HG03095 (cell line): ENCODE results near the gene MGAT5.

Experiments used
- ATAC-seq: cut with Tn5 transposase; IDR thresholded peaks from one replicate; pipeline ENCODE4 v1.9.1; 2021; ENCODE audit warnings: moderate library complexity; ENCODE audit not compliant: unreplicated experiment

The MGAT5 gene

DNA sequence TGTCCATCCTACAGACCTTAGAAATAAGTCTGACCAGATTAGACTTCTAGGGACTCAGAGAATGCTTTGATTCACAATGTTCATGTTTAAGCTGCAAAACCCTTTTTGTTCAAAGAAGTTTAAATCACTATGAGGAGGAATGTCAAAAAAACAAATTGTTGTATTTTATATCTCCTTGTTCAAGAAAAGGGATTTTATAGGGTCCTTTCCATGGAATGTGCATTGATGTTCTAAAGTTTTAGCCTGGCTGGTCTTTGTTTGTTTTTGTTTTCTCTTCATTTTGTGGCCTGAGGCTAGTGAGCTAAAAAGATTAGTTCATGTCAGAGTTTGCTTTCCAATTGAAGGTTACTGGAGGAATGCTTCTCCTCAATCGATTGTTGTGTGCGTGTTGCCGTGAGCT, 77.2 kb downstream of the MGAT5 start:
- no peak for ATAC-seq

DNA sequence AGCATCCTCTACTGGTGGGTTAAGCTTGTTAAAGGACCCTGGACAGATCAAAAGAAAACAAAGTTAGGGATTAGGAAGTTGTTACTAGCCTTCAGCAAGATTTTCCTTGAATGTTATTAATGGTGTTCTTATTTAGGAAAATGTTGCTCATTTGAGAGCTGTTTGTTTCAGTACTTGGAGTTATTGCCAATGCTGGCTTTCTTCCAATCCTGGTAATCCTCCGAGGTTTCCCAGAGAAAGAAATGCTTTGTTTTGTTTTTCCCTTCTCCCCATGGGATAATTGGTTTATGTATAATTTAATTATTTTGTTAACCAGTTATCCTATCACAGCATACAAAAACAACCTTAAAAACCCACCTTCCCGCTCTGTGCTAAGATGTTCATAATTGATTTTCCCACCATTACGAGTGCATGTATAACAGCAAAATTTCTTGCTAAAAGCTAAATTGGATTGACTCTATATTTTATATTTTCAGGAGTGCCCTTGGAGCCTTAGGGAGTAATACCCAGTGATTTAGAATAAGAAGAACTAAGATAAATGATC, 79.8 kb downstream of the MGAT5 start:
- no peak for ATAC-seq

DNA sequence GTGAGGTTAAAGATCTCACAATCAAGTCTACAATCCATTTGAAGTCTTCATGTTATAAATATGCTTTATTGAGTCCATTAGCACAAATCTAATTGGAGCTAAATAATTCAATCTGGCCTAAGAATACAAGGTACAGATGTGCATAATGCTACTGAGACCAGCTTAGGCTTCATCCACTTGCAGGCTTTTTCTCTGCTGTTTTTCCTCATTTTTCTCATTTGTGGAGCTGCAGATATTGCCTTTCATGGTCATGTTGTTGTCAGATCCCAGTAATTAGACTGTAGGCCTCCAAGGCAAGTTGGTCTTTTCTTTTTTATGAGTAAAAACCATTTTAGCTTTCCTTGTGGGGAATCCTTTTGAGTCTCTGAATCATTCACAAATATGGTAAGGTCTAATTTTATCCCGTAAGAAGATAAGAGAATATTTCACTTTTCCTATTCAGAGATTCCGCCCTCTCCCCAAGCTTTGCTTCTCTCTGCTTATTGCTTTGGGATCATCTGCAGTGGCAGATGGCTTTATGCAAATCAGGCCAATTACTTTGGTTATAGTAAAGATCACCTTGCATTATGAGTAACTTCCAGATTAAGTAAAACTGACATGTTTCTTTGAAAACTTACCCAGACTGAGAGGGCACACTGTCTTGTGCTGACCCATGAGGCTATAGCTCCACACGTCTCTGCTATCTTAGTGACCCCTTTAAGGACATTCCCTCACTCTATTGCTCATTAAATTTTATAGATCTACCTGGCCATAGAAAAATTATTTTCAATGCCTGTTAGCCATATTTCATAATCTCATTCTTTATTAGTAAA, 80.9 kb downstream of the MGAT5 start:
- ATAC-seq, result no peak

DNA sequence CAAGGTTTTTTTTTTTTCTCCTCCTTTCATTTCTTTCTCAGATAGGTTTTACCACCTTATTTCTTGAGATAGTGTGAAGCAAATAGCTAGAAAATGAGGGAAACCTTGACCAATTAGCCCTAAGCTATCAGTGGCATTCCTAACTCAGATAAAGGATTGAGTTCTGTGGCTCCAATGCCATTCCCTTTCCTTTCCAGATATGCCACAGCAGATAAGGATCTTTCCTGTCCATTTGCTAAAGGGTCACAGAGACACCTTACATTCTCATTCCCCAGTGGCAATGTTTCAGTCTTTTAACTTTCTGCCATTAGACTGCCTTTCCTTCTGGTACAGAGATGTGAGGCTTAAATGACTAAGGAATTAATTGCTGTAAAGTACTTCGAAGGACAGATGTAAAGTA, 81.7 kb downstream of the MGAT5 start:
- ATAC-seq, result no peak

DNA sequence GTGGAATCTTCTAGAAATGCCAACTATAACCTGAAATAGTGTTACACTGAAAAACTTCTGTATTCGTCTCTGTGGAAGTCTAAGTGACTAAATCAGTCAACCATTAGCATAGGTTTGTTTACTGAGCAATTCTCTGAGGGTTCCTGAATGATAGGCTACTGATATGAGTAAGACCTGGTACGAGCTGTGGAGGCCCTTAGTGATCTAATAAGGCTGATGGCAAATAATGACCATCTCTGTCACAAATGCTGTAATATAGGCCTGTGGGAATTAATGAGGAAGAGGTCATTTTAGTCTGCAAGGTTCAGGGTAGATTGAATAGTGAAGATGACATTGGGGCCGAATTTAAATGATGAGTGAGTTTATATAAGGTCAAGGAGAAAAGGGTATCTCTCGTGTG, 82.5 kb downstream of the MGAT5 start:
- ATAC-seq, result peak; percentile 94

DNA sequence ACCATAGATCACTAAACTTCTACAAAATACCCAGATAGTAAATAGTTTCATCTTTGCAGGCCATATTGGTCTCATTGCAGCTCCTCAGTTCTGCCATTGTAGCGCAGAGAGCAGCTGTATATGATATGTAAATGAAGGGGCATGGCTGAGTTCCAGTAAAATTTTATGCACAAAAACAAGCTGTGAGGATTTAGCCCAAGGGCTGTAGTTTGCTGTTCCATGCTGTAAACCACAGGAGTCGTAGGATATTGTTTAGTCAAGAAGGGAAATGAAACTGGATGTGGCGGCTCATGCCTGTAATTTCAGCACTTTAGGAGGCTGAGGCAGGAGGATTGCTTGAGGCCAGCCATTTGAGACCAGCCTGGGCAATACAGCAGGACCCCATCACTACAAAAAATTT, 83.0 kb downstream of the MGAT5 start:
- no peak for ATAC-seq

DNA sequence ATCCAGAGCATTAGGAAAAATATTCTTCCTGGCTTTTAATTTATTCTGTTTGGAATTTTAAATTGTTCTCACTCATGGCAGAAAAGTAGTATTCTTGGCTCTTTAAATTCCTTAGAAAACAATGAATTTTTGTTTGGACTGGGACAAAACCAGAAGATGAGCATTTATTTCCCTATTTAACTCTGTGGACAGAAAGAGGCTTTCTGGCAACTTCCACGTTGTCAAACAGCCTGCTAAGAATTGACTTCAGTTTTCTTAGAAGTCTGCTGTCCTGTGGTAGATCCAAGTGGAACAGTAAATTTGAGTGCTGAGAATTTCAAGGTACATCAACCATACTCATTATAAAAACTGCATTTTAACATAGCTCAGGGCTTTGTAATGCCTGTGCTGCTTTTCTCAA, 83.8 kb downstream of the MGAT5 start:
- ATAC-seq, result no peak

DNA sequence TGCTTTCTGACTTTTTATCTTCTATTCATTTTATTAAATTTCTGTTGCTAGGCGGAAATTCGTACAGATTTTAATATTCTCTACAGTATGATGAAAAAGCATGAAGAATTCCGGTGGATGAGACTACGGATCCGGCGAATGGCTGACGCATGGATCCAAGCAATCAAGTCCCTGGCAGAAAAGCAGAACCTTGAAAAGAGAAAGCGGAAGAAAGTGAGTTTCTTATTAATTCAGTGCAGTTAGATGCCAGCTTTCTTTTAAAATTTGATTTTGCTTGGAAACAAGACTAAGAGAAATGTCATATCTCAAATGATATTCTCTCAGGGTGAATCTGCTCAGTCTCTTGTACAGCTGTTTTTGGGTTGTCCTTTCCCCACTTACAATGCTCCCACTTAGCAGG, 84.3 kb downstream of the MGAT5 start:
- ATAC-seq, result no peak

DNA sequence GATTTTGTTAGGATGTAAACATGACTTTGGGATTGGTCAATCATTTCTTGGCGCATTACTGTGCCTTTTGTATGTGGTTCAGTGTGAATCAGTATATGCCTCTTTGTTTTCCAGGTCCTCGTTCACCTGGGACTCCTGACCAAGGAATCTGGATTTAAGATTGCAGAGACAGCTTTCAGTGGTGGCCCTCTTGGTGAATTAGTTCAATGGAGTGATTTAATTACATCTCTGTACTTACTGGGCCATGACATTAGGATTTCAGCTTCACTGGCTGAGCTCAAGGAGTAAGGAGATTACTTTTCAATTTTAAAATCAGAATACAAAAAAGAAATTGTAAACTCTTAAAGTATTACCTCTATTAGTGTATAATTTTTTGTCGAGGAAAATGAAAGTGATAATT, 87.6 kb downstream of the MGAT5 start:
- ATAC-seq, result no peak

DNA sequence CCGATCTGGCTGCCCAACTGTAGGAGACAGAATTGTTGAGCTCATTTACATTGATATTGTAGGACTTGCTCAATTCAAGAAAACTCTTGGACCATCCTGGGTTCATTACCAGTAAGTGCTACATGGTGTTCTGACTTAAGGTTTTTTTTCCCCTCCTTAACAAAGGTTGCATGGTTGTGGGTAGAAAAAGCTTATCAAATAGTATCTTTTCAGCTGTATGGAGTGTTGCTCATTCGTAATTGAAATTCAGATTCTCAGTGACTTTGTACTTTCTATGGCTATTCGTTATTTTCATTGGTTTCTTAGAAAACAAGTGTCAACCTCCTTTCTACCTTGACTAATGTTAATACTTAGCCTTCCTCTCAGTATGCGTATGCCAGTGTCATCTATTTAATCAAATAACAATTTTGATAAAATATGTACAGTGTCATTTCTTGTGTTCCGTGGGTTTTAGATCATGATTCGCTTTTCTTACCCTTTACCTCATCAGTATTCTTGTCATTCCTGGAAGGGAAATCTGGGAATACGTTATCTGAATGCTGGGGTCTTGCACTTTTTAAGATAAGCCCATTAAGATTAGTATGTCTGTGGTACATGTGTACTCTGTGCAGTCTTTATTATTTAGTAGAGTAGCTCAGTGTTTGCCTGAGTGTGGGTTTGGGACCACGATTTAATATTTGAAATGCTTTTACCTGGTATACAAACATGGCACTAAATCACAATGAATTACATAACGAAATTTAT, 91.3 kb downstream of the MGAT5 start:
- no peak for ATAC-seq

DNA sequence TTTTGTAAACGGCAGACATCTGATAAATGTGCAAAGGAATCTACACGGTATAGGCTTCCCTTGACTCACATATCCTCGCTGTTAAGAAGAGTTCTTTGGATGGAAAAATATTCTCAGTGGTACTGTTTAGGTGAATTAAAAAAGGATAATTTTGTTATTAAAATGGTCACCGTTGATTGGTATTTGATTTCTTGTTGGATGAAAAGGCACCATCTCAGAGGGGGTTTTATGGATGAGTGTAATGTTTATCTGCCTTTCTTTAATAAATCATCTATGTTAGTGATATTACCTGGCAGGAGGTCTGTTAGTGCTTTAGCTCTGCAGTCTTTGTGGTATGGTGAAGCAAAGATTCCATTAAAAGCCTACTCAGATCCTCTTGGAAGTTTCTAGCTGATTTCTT, 92.3 kb downstream of the MGAT5 start:
- ATAC-seq, result no peak

DNA sequence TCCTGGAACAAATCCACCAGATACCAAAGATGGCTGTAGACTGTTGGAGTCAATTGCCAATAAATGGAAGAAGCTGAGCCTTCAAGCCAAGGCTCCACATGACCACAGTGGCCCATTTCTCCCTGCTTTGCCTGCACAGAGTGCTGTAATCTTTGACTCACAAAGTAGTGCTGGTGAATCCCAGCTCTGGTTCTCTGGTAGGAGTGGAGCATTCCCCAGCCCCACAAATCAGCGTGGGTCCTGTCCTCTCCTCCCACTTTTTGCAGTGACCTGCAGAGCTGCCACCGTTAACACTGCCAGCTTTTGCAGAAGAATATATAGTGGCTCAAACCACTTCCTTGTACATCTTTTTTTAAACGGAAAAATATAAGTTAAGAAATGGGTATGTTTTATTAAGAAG, 93.9 kb downstream of the MGAT5 start:
- no peak for ATAC-seq

DNA sequence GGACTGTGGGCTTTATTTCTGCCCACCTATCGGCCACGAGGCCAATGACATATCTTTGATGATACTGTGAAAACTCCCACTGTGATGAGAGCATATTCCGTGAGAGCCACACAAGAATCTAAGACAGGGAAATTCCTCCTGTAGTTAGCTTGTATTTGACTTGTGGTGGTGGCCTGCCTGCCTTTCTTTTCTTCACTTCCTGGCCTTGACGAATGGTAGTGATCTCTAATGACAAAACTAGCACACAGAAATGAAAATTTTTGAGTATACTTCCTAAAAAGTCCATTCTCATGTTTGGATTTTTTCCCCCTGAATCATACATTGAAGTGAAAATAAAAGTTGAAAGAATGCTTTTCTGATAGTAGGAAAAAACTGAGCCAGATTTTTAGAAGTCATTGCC, 94.4 kb downstream of the MGAT5 start:
- ATAC-seq, result no peak

DNA sequence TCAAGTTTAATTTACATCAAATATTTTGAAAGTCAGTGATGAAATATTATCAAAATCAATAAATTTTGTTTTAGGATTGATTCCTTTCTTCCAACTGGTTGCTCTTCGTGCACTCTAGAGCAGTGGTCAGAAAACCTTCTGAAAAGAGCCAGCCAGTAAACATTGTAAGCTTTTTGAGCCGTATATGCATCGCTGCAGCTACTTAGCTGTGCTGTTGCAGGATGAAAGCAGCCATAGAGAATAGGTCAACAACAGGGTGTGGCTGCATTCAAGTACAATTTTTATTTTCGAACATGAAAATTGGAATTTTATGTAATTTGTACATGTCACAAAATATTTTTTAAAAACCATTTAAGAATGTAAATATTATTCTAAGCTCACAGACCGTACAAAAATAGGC, 94.9 kb downstream of the MGAT5 start:
- ATAC-seq, result no peak

DNA sequence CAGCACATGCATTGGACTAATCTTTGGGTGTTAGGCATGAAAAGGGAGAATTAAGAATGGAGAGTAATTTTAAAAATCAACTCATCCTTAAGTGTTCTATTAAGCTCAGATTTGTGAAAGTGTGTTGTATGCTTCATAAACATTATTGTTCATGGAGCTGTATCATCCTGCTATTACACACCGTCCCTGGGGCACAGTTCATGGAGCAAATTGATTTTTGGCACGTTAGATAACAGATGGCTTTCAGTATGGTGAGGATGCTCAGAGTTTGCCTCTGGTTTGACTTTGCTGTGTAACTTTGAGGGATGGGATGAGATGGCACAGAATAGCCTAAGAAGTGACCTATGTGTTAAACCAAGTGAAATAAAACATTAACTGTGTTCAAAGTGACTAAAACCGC, 97.1 kb downstream of the MGAT5 start:
- no peak for ATAC-seq

DNA sequence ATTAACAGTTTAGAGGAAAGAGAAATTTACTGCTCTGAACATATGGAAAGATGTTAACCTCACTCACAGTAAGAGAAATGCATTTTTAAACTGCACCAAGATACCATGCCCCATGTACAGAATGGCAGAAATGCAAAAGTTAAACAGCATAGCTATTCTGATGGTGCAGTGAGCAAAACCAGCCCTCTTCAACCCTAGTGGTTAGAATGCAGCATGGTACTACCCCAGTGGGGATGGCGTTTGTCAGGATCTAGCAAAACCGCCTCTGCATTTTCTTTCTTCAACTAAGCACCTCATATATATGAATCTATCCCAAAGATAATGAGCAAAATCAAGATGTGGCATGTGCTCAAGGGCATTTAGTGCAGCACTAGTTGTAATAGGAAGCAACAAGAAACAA, 98.0 kb downstream of the MGAT5 start:
- ATAC-seq, result no peak

DNA sequence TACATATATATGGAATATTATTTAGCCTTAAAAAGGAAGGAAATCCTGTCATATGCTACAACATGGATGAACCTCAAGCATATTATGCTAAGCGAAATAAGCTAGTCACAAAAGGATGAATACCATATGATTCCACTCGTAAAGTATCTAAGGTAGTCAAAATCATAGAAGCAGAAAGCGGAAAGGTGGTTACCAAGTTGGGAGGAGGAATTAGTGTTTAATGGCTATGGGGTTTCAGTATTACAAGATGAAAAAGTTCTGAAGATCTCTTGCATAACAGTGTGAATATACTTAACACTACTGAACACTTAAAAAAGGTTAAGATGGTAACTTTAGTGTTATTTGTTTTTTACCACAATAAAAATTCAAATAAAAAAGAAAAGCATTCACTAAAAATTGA, 99.0 kb downstream of the MGAT5 start:
- ATAC-seq, result no peak

DNA sequence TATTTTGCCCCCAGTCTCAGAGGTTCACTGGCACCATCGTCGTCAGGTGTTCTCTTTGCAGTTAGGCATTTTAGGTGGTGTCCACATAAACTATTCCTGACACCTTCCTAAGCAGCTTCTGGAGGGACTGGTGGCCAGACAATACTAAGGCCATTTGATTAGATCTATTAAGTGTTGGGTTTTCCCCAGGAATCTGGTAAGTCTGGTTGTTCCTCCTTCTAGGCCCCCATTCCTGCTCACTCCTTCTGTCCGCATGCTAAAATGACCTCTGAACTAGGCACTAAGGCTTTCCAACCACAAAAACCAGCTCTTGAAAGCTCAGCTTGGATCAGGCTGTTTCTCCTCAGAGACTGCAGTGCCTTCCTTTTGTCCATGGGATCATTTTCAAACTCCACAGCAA, 100.7 kb downstream of the MGAT5 start:
- ATAC-seq, result no peak

DNA sequence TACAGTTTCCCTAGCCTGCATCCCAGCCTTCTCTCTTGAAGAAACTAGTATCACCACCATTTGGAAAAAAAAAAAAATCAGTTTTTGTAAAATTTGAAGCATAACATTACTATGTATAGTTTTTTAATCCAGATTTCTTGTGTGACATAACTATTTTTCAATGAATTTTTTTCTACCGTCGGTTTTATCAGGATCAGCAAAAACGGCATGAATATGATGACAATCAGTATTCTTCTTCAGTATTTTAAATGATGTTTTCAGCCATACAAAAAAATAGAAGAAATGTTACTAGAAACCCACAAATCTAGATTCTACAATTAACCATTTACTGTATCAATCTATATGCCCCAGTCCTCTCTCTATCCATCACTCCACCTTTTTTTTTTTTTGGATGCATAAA, 103.9 kb downstream of the MGAT5 start:
- no peak for ATAC-seq

DNA sequence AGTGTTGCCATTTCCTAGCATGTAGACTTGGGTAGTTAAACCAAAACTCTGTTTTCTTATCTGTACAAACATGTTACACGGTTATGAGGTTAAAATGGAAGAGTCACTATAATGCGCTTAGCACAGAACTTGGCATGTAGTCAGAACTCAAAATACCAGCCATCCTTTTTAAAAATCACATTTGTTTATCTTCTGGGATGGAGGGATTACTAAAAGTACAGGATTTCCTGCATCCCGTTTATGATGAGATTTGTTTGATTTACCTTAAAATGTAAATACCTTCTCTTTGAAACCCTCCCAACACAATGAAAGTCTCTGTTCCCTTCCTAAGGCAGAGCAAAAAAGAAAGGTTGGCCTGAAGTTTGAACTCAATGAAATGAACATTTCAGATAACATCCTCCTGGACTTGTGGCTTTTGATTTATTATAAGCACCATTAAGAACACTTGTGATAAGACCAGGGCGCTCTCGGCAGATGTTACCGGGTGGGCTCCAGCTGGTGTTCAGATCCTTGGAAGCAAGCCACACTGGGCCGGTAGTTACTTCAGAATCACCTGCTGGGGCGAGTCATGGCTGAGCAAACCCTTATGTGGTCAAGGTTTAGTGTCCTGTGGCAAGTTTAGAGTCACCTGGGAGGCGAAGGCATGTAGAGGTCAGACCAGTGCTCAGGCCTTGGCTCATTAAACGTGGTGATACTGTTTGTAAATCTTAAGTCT, 105.7 kb downstream of the MGAT5 start:
- ATAC-seq, result no peak

DNA sequence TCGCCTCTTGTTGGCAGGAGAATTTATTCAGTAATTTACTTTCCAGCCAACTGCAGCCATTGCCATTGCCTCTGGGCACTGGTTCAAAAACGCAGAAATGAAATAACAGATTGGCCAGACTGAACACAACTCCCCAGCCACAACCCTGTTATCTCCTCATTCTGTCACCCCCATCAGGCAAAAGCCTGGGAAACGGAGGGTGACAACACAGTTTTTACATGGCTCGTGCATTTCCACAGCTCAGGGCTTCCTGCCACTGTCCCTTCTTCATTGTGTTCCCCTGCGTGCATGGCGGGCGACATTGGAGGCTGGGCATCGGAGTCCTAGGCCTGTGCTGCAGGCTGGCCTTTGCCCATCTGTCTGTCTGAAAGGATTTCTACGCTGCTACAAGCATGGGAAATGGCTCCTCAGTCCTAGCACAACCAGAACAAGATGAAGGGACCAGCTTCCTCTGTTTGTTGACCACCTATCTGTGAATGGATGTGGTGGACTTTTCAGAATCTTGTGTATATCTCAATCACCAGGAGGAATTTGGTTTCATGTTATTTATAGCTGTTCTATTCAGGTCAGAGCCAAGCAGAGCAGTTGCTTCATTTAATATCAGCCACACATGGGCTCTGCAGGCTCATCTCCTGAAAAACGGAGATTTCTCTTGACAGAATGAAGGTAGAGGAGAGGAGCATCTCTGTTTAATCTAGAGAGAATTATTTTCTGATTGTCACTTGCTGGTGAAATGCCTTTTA, 107.0 kb downstream of the MGAT5 start:
- no peak for ATAC-seq
